Liver (tissue), 9 donors: ENCODE data around the gene SOCS2. TPM values are rescaled to one million over a fixed set of nuclear protein-coding genes. Genes with fewer than 3 reads are reported as not detected.

ENCODE experiments used
- DNase-seq: peaks from one replicate; pipeline ENCODE4 v3.0.0-alpha.2; 2017; ENCODE audit warnings: low spot score
- H3K27ac ChIP-seq, 2 donors: one replicate each; pipeline ENCODE4 v1.7.0; 2013; ENCODE audit warnings: inconsistent platforms in 2 of 2, low read length in 2 of 2, control low read depth in 1 of 2, low read depth in 1 of 2, mild to moderate bottlenecking in 1 of 2
- H3K27me3 ChIP-seq, 4 donors: one replicate each; pipeline versions ENCODE4 v1.6.1 to v1.7.0; 2013; ENCODE audit warnings: low read length in 3 of 4, inconsistent platforms in 1 of 4, mild to moderate bottlenecking in 1 of 4, moderate library complexity in 1 of 4; ENCODE audit not compliant: control insufficient read depth in 4 of 4, insufficient read depth in 4 of 4
- H3K36me3 ChIP-seq, 4 donors: one replicate each; pipeline versions ENCODE4 v1.6.1 to v1.7.0; 2013; ENCODE audit warnings: low read length in 3 of 4, mild to moderate bottlenecking in 3 of 4, low read depth in 1 of 4, moderate library complexity in 1 of 4; ENCODE audit not compliant: control insufficient read depth in 4 of 4, insufficient read depth in 3 of 4
- H3K4me1 ChIP-seq, 4 donors: one replicate each; pipeline versions ENCODE4 v1.6.1 to v1.7.0; 2013; ENCODE audit warnings: low read length in 3 of 4, mild to moderate bottlenecking in 3 of 4, moderate library complexity in 1 of 4; ENCODE audit not compliant: control insufficient read depth in 4 of 4, insufficient read depth in 4 of 4
- H3K4me3 ChIP-seq, 3 donors: one replicate each; pipeline versions ENCODE4 v1.6.1 to v1.7.0; 2013; ENCODE audit warnings: low read length in 3 of 3, control low read depth in 1 of 3, low read depth in 1 of 3, mild to moderate bottlenecking in 1 of 3
- H3K9ac ChIP-seq, 2 donors: one replicate each; pipeline ENCODE4 v1.7.0; 2013; ENCODE audit warnings: low read length in 2 of 2, mild to moderate bottlenecking in 2 of 2, moderate library complexity in 2 of 2, control low read depth in 1 of 2, low read depth in 1 of 2
- H3K9me3 ChIP-seq, 4 donors: one replicate each; pipeline versions ENCODE4 v1.6.1 to v1.7.0; 2013; ENCODE audit warnings: low read length in 3 of 4; ENCODE audit not compliant: control insufficient read depth in 4 of 4
- CTCF ChIP-seq: fragments of 150-350 bp; IDR thresholded peaks from 2 replicates; pipeline ENCODE4 v1.5.1; 2017; ENCODE audit warnings: improper control_type of control experiment, low read depth, low read length; ENCODE audit not compliant: missing input control
- EGR1 ChIP-seq, 2 donors: IDR thresholded peaks; 2 replicates each; pipeline ENCODE4 v1.6.1; 2016 to 2018; ENCODE audit warnings: antibody characterized with exemption in 2 of 2, low read depth in 2 of 2
- FOXA1 ChIP-seq: IDR thresholded peaks from 2 replicates; pipeline ENCODE4 v1.6.1; 2016; ENCODE audit warnings: antibody characterized with exemption
- FOXA2 ChIP-seq: IDR thresholded peaks from 2 replicates; pipeline ENCODE4 v1.6.1; 2016; ENCODE audit warnings: antibody characterized with exemption
- GABPA ChIP-seq, 2 donors: IDR thresholded peaks in 1 of 2; conservative IDR thresholded peaks in 1 of 2; 2 replicates each; pipeline ENCODE4 v1.6.1; 2016; ENCODE audit warnings: antibody characterized with exemption in 2 of 2, mild to moderate bottlenecking in 1 of 2, moderate library complexity in 1 of 2
- HNF4A ChIP-seq, 2 donors: conservative IDR thresholded peaks; 2 replicates each; pipeline ENCODE4 v1.6.1; 2016; ENCODE audit warnings: antibody characterized with exemption in 2 of 2, mild to moderate bottlenecking in 2 of 2
- HNF4G ChIP-seq: IDR thresholded peaks from 2 replicates; pipeline ENCODE4 v1.6.1; 2016; ENCODE audit warnings: antibody characterized with exemption
- JUND ChIP-seq, 2 donors: IDR thresholded peaks; 2 replicates each; pipeline ENCODE4 v1.6.1; 2016; ENCODE audit warnings: antibody characterized with exemption in 2 of 2
- NR2F2 ChIP-seq: IDR thresholded peaks from 2 replicates; pipeline ENCODE4 v1.6.1; 2016; ENCODE audit warnings: antibody characterized with exemption
- RAD21 ChIP-seq, 2 donors: IDR thresholded peaks; 2 replicates each; pipeline ENCODE4 v1.6.1; 2016; ENCODE audit warnings: antibody characterized with exemption in 2 of 2, mild to moderate bottlenecking in 2 of 2
- REST ChIP-seq: IDR thresholded peaks from 2 replicates; pipeline ENCODE4 v1.6.1; 2016; ENCODE audit warnings: antibody characterized with exemption, mild to moderate bottlenecking
- RXRA ChIP-seq, 2 donors: IDR thresholded peaks; 2 replicates each; pipeline ENCODE4 v1.6.1; 2017 to 2018; ENCODE audit warnings: antibody characterized with exemption in 2 of 2, mild to moderate bottlenecking in 1 of 2
- SP1 ChIP-seq: IDR thresholded peaks from 2 replicates; pipeline ENCODE4 v1.6.1; 2018; ENCODE audit warnings: antibody characterized with exemption, mild to moderate bottlenecking
- TAF1 ChIP-seq: conservative IDR thresholded peaks from 2 replicates; pipeline ENCODE4 v1.6.1; 2016; ENCODE audit warnings: antibody characterized with exemption, mild to moderate bottlenecking
- YY1 ChIP-seq: IDR thresholded peaks from 2 replicates; pipeline ENCODE4 v1.6.1; 2016; ENCODE audit warnings: antibody characterized with exemption, mild to moderate bottlenecking
- ZBTB33 ChIP-seq: IDR thresholded peaks from 2 replicates; pipeline ENCODE4 v1.6.1; 2016; ENCODE audit warnings: antibody characterized with exemption
- WGBS: extraction: QIAGEN DNeasy Blood & Tissue Kit; methylation state at CpG from one replicate; pipeline ENCODE4 v1.1.7; 2013; 5-methylcytosine and 5-hydroxymethylcytosine counted together
- polyA plus RNA-seq, 2 donors: library from polyadenylated mRNA; stranded (reverse) in 1 of 2; unstranded in 1 of 2; fragments of 200-250 nt in 1 of 2; fragments of >200 nt in 1 of 2; fragmentation: Nextera tagmentation in 1 of 2; extraction: Ambion mirVana in 1 of 2; gene quantifications; one replicate each; pipeline versions ENCODE4 v1.2.1 to v1.2.3, GENCODE V29; 2013 to 2015
- total RNA-seq, 2 donors: library from RNA; depleted of rRNA; stranded (reverse); fragments of >200 nt; gene quantifications; one replicate each; pipeline ENCODE4 v1.2.3, GENCODE V29; 2014
- TF ChIP-seq, protein P1 (sequence below): IDR thresholded peaks from 2 replicates; pipeline ENCODE4 v1.6.1; 2016; ENCODE audit warnings: antibody characterized with exemption
- TF ChIP-seq, protein P2 (sequence below): IDR thresholded peaks from 2 replicates; pipeline ENCODE4 v1.6.1; 2016; ENCODE audit warnings: antibody characterized with exemption
- donor health status: healthy.
- donor health status: healthy.
- donor health status: healthy.
- donor health status: healthy.
- donor health status: healthy.

The SOCS2 gene
- total and polyA plus RNA-seq, 4 donors = 7.0 to 66.3 (median 34.4) TPM

GRCh38 chr12:93565760-93566159 lies 6.7 kb upstream of the SOCS2 start:
- H3K4me3 ChIP-seq = no peak overlapping the region
- no peak overlapping the region for H3K9ac ChIP-seq
- no peak for DNase-seq
- no peaks in the 10 kb centered on the region for H3K27me3 ChIP-seq
- TF ChIP-seq HNF4G = no peak
- no peak for TF ChIP-seq NR2F2
- TF ChIP-seq CTCF = no peak
- no peak for TF ChIP-seq FOXA1
- no peak for TF ChIP-seq REST
- no peak for TF ChIP-seq JUND (IDR thresholded peaks at IDR 0.05)
- no peak for TF ChIP-seq HNF4A (conservative IDR thresholded peaks at IDR 0.05)
- TF ChIP-seq, protein P1, sequence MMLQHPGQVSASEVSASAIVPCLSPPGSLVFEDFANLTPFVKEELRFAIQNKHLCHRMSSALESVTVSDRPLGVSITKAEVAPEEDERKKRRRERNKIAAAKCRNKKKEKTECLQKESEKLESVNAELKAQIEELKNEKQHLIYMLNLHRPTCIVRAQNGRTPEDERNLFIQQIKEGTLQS = no peak
- TF ChIP-seq YY1 = no peak
- no peak for TF ChIP-seq SP1
- TF ChIP-seq RAD21 (IDR thresholded peaks at IDR 0.05) = no peak
- TF ChIP-seq ZBTB33 = no peak
- no peak for TF ChIP-seq EGR1 (IDR thresholded peaks at IDR 0.05; ENCODE audit: low read depth in 2 of 2)
- no peak for TF ChIP-seq RXRA (IDR thresholded peaks at IDR 0.05)
- TF ChIP-seq FOXA2 = no peak
- TF ChIP-seq, protein P2, sequence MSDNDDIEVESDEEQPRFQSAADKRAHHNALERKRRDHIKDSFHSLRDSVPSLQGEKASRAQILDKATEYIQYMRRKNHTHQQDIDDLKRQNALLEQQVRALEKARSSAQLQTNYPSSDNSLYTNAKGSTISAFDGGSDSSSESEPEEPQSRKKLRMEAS = no peak
- no peak for TF ChIP-seq TAF1
- H3K4me1 ChIP-seq = peaks cover 7 to 36% (median 24%) of the 10 kb centered on the region in 4 donors
- peaks cover 0 to 3% (median under 1%) of the 10 kb centered on the region in 4 donors for H3K36me3 ChIP-seq
- H3K9me3 ChIP-seq = no peaks in the 10 kb centered on the region
- H3K27ac ChIP-seq = no peak overlapping the region
- 96% methylated on average over 3 of the region's 3 CpGs for WGBS

- 60% methylated on average over 3 of the region's 3 CpGs for WGBS
- Histone ChIP-seq H3K27me3 (no peaks in the 10 kb centered on the region), H3K36me3 (peaks cover 0 to 3% (median under 1%) of the 10 kb centered on the region in 4 donors), H3K4me1 (peaks cover 9 to 39% (median 25%) of the 10 kb centered on the region in 4 donors), H3K9ac (no peak overlapping the region), H3K27ac (no peak overlapping the region), H3K4me3 (no peak overlapping the region), H3K9me3 (no peaks in the 10 kb centered on the region)
- DNase-seq = no peak
- peak; percentile 24 to 54 for TF ChIP-seq RXRA (IDR thresholded peaks at IDR 0.05)
- TF ChIP-seq SP1 = peak; percentile 23
- no peak for TF ChIP-seq HNF4G
- TF ChIP-seq TAF1 = no peak
- TF ChIP-seq FOXA2 = no peak
- peak; percentile 29 to 30 for TF ChIP-seq HNF4A (conservative IDR thresholded peaks at IDR 0.05)
- no peak for TF ChIP-seq CTCF
- TF ChIP-seq REST = no peak
- TF ChIP-seq RAD21 (IDR thresholded peaks at IDR 0.05) = peak; percentile 28 to 61
- TF ChIP-seq FOXA1 = no peak
- no peak for TF ChIP-seq JUND (IDR thresholded peaks at IDR 0.05)
- TF ChIP-seq GABPA (IDR thresholded peaks at IDR 0.05 in 1 of 2, conservative IDR thresholded peaks at IDR 0.05 in 1 of 2) = no peak
- no peak for TF ChIP-seq YY1
Observed at GRCh38 chr12:93567174-93567573, 5.3 kb upstream of the SOCS2 start.
